ENCODE results near the gene MLPH.
A peak's percentile ranks its signal among the peaks of the same experiment; 100 is the strongest.

DNA sequence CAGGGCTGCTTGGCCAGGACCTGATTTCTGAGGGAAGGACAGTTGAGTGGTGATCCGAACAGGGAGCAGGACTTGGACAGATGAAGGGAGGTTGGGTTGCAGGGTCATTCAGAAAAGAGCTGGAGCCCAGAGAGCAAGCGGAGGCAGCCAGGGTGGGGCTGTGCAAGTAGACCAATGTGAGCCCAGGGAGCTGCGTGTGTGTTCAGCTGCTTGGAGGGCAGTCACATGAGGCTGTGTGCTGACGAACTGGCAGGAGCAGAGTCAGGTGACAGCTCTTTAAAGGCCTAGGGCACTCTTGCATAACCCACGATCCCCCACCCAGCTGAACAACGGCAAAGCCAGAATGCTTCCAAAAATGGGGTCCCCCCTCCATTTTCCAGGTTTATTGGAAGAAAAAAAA lies 4.6 kb upstream of the MLPH start:
- TF ChIP-seq, protein P1, sequence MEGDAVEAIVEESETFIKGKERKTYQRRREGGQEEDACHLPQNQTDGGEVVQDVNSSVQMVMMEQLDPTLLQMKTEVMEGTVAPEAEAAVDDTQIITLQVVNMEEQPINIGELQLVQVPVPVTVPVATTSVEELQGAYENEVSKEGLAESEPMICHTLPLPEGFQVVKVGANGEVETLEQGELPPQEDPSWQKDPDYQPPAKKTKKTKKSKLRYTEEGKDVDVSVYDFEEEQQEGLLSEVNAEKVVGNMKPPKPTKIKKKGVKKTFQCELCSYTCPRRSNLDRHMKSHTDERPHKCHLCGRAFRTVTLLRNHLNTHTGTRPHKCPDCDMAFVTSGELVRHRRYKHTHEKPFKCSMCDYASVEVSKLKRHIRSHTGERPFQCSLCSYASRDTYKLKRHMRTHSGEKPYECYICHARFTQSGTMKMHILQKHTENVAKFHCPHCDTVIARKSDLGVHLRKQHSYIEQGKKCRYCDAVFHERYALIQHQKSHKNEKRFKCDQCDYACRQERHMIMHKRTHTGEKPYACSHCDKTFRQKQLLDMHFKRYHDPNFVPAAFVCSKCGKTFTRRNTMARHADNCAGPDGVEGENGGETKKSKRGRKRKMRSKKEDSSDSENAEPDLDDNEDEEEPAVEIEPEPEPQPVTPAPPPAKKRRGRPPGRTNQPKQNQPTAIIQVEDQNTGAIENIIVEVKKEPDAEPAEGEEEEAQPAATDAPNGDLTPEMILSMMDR (IDR thresholded peaks at IDR 0.05) = no peak
- peak in 1 of 2 donors; percentile 53 for TF ChIP-seq POLR2A (IDR thresholded peaks at IDR 0.05)
